Panc1 (cell line): Measurements from ENCODE around the gene ELSPBP1. TPM values are rescaled to one million over a fixed set of nuclear protein-coding genes. Genes with fewer than 3 reads are reported as not detected.
"Not testable (repeated sequence)": the region's sequence is repeated elsewhere in the genome, so short reads cannot be mapped to it uniquely, and the experiment has no call there.

Experiments used
- ATAC-seq: fragments of 200-7000 bp; cut with Tn5 transposase; 2 replicates; pipeline ENCODE4 v1.9.1; 2020; ENCODE audit warnings: mild to moderate bottlenecking, moderate library complexity
- BruUV-seq: library from RNA; stranded (reverse); fragments of 400-500 nt; replicated peaks from 2 replicates; lab custom pipeline; 2021; lab: Mats Ljungman, UMichigan
- CTCF ChIA-PET: fragments of 300-600 bp; sonication (Branson Sonifier 250); formaldehyde crosslinking; loops from one replicate; lab custom pipeline; 2022; ENCODE audit warnings: antibody characterized with exemption; lab: Charles Lee
- POLR2A ChIA-PET: fragments of 300-600 bp; sonication (Branson Sonifier 250); formaldehyde crosslinking; loops from one replicate; lab custom pipeline; 2022; ENCODE audit warnings: antibody characterized with exemption; lab: Charles Lee
- DNase-seq: peaks from one replicate; pipeline ENCODE4 v3.0.0-alpha.2; 2010; ENCODE audit warnings: low read depth, low spot score
- H3K27ac ChIP-seq: 2 replicates; pipeline ENCODE4 v1.5.1; 2011; ENCODE audit warnings: mild to moderate bottlenecking, low read length, inconsistent platforms
- H3K27me3 ChIP-seq: fragments of 200-500 bp; sonication (Bioruptor generic); 2 replicates; pipeline ENCODE4 v1.6.0; 2014; ENCODE audit warnings: low read length, inconsistent platforms; ENCODE audit not compliant: control insufficient read depth, insufficient read depth
- H3K36me3 ChIP-seq: fragments of 200-500 bp; sonication (Bioruptor generic); 2 replicates; pipeline ENCODE4 v1.5.1; 2014; ENCODE audit warnings: inconsistent platforms, mild to moderate bottlenecking, low read length, moderate library complexity; ENCODE audit not compliant: control insufficient read depth, insufficient read depth
- H3K4me1 ChIP-seq: 2 replicates; pipeline ENCODE4 v1.5.1; 2011; ENCODE audit warnings: inconsistent platforms, mild to moderate bottlenecking, low read length, moderate library complexity; ENCODE audit not compliant: control insufficient read depth, insufficient read depth
- H3K4me3 ChIP-seq, 2 experiments: 2 replicates each; pipeline ENCODE4 v1.5.1; 2011 to 2012; ENCODE audit warnings: low read depth in 2 of 2, low read length in 2 of 2, mild to moderate bottlenecking in 2 of 2, inconsistent platforms in 1 of 2, moderate library complexity in 1 of 2
- H3K9me3 ChIP-seq: fragments of 200-500 bp; sonication (Bioruptor generic); 2 replicates; pipeline ENCODE4 v1.5.1; 2014; ENCODE audit warnings: low read depth, mild to moderate bottlenecking, inconsistent platforms, low read length, moderate library complexity; ENCODE audit not compliant: control insufficient read depth, insufficient read depth
- CTCF ChIP-seq: fragments of 450-650 bp; IDR thresholded peaks from 2 replicates; pipeline ENCODE4 v1.5.1; 2017; ENCODE audit warnings: mild to moderate bottlenecking
- POLR2AphosphoS5 ChIP-seq: IDR thresholded peaks from 2 replicates; pipeline ENCODE4 v1.6.1; 2012; ENCODE audit warnings: mild to moderate bottlenecking, low read depth, low read length, moderate library complexity
- REST ChIP-seq, 2 experiments: IDR thresholded peaks; 2 replicates each; pipeline ENCODE4 v1.6.1; 2011 to 2012; ENCODE audit warnings: low read depth in 2 of 2, control low read depth in 1 of 2, low read length in 1 of 2, mild to moderate bottlenecking in 1 of 2, moderate library complexity in 1 of 2; ENCODE audit not compliant: insufficient read depth in 1 of 2
- SIN3A ChIP-seq: IDR thresholded peaks from 2 replicates; pipeline ENCODE4 v1.6.1; 2012; ENCODE audit warnings: low read depth, mild to moderate bottlenecking, low read length, moderate library complexity, borderline replicate concordance; ENCODE audit not compliant: insufficient read depth
- TCF7L2 ChIP-seq: IDR thresholded peaks from 2 replicates; pipeline ENCODE4 v1.6.1; 2011; ENCODE audit warnings: mild to moderate bottlenecking, low read depth, low read length, inconsistent platforms
- in situ Hi-C: cut with HindIII; loops from 2 replicates; pipeline ENCODE4 v1.10.0; 2016; ENCODE audit warnings: low sequenced_read_pairs, low pct_unique_long_range_greater_than_20kb
- intact Hi-C: fragments of 100-400 bp; cut with micrococcal nuclease; formaldehyde crosslinking; loops from one replicate; pipeline ENCODE4 v1.10.0; 2022; ENCODE audit not compliant: unreplicated experiment
- total RNA-seq: library from RNA; stranded (reverse); gene quantifications from one replicate; pipeline ENCODE4 v1.2.1, GENCODE V29; 2021; ENCODE audit not compliant: unreplicated experiment

Gene ELSPBP1
- total RNA-seq, 1 experiment from 2014 or later: not detected

DNA sequence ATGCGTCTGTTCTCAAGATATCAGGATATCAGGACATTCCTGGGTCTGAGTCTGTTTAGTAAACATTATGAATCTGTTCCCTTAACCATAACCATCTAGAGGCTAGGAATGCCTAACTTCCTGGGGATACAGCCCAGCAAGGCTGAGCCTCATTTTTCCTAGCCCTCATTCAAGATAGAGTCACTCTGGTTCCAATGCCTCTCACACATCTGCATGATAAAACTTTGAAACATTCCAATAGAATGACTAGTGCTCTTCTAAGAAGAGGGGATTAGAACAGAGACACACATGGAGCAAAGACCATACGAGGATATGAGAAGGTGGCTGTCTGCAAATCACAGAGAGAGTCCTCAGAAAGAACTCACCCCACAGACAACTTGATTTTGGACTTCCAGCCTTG lies 70.1 kb downstream of the ELSPBP1 start:
- H3K4me3 ChIP-seq: no peak overlapping the region
- ATAC-seq (no peak), DNase-seq (no peak)
- CTCF ChIA-PET: no interaction called here
- TF ChIP-seq TCF7L2: no peak
- TF ChIP-seq SIN3A: no peak
- TF ChIP-seq CTCF: no peak
- TF ChIP-seq REST (IDR thresholded peaks at IDR 0.05; ENCODE audit: insufficient read depth in 1 of 2, low read depth in 2 of 2, low read length in 1 of 2): no peak
- no peak for TF ChIP-seq POLR2AphosphoS5
- BruUV-seq: no TSS peak
- H3K9me3 ChIP-seq: no peaks in the 10 kb centered on the region
- H3K36me3 ChIP-seq: no peaks in the 10 kb centered on the region
- no peak overlapping the region for H3K27ac ChIP-seq
- intact Hi-C loops: no loop called here
- POLR2A ChIA-PET: no interaction called here
- no peaks in the 10 kb centered on the region for H3K4me1 ChIP-seq
- in situ Hi-C loops: no loop called here
- no peaks in the 10 kb centered on the region for H3K27me3 ChIP-seq

DNA sequence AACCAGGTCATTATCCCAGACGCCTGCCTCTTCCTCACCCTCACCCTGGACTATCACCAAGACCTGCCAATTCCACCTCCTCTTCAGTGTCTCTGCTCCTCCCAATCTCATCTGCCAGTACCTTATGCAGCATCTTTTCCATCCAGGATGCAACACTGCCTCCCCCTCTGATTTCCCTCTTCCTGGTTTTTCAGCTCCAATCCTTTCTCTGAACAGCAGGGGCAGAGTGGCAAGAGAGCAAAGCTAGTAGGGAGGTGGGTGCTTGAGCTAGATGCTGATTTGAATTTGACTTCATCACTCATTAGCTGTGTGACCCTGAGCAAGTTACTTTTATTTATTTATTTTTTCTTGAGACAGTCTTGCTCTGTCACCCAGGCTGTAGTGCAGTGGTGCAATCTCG lies 75.0 kb downstream of the ELSPBP1 start:
- Histone ChIP-seq H3K27me3 (no peaks in the 10 kb centered on the region), H3K4me3 (no peak overlapping the region), H3K27ac (no peak overlapping the region), H3K36me3 (no peaks in the 10 kb centered on the region), H3K4me1 (no peaks in the 10 kb centered on the region), H3K9me3 (no peaks in the 10 kb centered on the region)
- ATAC-seq: no peak
- CTCF ChIA-PET: no interaction called here
- BruUV-seq: no TSS peak
- POLR2A ChIA-PET: no interaction called here
- in situ Hi-C loops: no loop called here
- TF ChIP-seq POLR2AphosphoS5 (no peak), TCF7L2 (no peak), CTCF (no peak), SIN3A (no peak), REST (IDR thresholded peaks at IDR 0.05; ENCODE audit: insufficient read depth in 1 of 2, low read depth in 2 of 2, low read length in 1 of 2) (no peak)
- no peak for DNase-seq
- intact Hi-C loops: no loop called here

GRCh38 chr19:48070177-48070769 lies 75.8 kb downstream of the ELSPBP1 start:
- BruUV-seq, H3K36me3 ChIP-seq, H3K9me3 ChIP-seq, H3K27me3 ChIP-seq, H3K4me3 ChIP-seq, H3K27ac ChIP-seq, CTCF ChIA-PET, intact Hi-C loops, in situ Hi-C loops, DNase-seq, H3K4me1 ChIP-seq, ATAC-seq, POLR2A ChIA-PET: not testable (repeated sequence)
